Endometrial microvascular endothelial cells (primary cell): ENCODE measurements around the gene KAZN. TPM values are rescaled to one million over a fixed set of nuclear protein-coding genes. Genes with fewer than 3 reads are reported as not detected.
"Not testable (repeated sequence)": the region's sequence is repeated elsewhere in the genome, so short reads cannot be mapped to it uniquely, and the experiment has no call there.

ENCODE experiments used
- in situ Hi-C: cut with HindIII; loops from 2 replicates; pipeline ENCODE4 v1.10.0; 2017; ENCODE audit warnings: low sequenced_read_pairs, low pct_unique_long_range_greater_than_20kb; ENCODE audit errors: inconsistent ontology term
- total RNA-seq: library from RNA; depleted of rRNA; stranded (reverse); fragments of >200 nt; gene quantifications from one replicate; pipeline ENCODE4 v1.2.3, GENCODE V29; 2015; ENCODE audit errors: inconsistent ontology term

KAZN gene
- total RNA-seq, 1 donor from 2014 or later = 0.93 TPM

GRCh38 chr1:15026117-15026489 is 427.6 kb downstream of the KAZN start:
- in situ Hi-C loops = no loop called here

DNA sequence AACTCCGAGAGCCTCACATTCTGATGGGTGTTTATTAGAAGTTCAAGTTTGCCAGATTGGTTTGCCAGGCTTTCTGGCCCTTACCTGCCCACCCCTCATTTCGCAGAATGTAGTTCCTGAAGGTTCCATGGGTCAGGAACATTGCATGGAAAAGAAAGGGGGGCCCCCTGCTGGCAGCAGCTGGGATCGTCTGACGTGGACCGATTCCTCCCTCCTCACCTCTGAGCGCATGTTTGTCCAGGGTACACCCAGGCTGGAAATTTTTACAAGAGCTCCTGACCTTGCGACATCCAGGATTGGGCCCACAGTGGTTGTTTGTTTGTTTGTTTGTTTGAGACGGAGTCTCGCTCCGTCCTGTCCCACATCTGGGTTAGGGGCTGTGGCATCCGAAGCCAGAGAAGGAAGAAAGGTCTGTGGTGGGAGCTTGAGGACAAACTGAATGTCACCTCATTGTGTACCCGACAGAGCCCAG is 429.1 kb downstream of the KAZN start:
- in situ Hi-C loops = no loop called here

GRCh38 chr1:15028102-15028501 is 429.6 kb downstream of the KAZN start:
- in situ Hi-C loops = no loop called here

GRCh38 chr1:15028616-15029015 is 430.1 kb downstream of the KAZN start:
- in situ Hi-C loops = no loop called here

DNA sequence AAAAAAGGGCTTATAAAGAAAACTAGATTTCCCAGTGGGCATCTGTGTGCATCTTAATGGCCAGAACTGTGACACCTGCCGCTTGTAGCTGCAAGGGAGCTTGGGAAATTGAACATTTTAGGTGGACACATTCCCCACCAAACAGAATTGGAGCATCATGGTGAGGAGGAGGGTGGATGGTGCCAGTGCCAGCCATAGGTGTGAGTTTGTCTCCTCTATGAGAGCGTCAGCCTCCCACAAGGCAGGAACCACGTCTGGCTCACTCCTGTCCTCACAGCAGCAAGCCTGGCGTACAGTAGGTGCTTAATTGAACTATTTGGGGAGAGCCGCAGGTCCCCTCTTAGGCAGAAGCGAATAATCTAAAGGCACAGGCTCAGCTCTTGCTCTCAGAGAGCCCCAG is 430.6 kb downstream of the KAZN start:
- in situ Hi-C loops = no loop called here

GRCh38 chr1:15029786-15030185 is 431.3 kb downstream of the KAZN start:
- in situ Hi-C loops = no loop called here

DNA sequence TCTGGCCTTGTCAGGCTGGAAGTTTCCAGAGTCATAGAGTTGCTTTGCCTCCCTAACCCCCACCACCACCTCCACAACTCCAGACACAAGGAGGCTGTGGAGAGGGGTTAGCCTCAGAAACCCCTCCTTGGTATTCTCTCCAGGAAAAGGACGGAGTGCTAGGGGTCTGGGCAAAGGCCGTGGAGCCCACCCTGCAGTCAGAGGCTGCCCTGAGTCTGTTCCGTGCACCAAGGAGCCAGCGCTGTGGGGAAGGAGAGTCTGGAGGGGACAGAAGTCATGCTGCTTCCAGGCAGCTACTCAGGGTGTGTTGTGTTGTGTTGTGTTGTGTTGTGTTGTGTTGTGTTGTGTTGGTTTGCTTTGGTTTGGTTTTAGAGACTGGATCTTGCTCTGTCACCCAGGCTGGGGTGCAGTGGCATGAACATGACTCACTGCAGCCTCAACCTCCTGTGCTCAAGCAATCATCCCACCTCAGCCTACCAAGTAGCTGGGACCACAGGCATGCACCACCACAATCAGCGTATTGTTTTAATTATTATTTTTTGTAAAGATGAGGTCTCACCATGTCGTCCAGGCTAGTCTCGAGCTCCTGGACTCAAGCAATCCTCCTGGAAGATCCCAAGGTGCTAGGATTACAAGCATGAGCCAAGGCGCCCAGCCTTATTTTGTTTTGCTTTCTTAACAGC is 432.9 kb downstream of the KAZN start:
- in situ Hi-C loops = no loop called here

DNA sequence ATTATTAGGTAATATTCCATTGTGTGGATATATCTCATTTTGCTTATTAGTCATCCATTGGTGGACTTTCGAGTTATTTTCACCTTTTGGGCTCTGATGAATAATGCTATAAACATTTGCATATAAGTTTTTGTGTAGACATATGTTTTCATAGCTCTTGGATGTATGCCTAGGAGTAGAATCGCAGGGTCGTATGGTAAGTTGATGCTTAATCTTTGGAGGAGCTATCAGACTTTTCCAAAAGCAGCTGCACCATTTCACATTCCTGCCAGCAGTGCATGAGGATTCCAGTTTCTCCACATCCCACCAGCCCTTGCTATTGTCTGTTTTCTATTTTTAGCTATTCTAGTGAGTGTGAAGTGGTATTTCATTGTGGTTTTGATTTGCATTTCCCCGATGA is 434.8 kb downstream of the KAZN start:
- in situ Hi-C loops = no loop called here

GRCh38 chr1:15034656-15035055 is 436.2 kb downstream of the KAZN start:
- in situ Hi-C loops = no loop called here

GRCh38 chr1:15035236-15035635 is 436.8 kb downstream of the KAZN start:
- in situ Hi-C loops = no loop called here

DNA sequence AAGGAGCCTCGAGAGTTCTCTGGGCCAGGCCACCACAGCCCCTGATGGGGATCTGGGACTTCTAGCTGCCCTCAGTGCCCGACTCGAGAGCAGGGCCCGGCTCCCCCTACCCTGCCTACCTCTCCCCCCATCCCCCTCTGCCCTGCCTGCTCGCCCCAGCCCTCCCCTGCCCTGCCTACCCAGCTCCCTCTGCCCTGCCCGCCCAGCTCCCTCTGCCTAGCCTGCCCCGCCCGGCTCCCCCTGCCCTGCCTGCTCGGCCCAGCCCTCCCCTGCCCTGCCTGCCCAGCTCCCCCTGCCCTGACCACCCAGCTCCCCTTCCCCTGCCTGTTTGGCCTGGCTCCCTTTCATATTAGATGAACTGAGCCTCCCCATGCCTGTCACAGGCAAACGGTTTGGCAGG is 437.6 kb downstream of the KAZN start:
- in situ Hi-C loops = no loop called here

DNA sequence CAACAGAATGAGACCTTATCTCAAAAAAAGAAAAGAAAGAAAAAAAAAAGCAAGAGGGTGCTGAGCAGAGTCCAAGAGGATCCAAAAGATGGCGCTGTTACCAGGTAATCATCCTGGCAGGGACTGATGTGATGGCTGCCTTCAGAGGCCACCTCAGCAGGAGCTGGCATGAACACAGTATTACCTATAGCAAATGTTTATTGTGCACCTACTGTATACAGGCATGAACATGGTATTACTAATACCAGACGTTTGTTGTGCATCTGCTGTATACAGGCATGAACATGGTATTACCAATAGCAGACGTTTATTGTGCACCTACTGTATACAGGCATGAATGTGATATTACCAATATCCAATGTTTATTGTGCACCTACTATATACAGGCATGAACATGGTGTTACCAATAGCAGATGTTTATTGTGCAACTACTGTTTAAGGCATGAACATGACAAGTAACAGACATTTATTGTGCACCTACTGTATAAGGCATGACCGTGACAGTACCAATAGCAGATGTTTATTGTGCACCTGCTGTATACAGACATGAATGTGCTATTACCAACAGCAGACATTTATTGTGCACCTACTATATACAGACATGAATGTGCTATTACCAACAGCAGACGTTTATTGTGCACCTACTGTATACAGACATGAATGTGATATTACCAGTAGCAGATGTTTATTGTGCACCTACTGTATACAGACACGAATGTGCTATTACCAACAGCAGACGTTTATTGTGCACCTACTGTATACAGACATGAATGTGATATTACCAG is 439.9 kb downstream of the KAZN start:
- in situ Hi-C loops = no loop called here

DNA sequence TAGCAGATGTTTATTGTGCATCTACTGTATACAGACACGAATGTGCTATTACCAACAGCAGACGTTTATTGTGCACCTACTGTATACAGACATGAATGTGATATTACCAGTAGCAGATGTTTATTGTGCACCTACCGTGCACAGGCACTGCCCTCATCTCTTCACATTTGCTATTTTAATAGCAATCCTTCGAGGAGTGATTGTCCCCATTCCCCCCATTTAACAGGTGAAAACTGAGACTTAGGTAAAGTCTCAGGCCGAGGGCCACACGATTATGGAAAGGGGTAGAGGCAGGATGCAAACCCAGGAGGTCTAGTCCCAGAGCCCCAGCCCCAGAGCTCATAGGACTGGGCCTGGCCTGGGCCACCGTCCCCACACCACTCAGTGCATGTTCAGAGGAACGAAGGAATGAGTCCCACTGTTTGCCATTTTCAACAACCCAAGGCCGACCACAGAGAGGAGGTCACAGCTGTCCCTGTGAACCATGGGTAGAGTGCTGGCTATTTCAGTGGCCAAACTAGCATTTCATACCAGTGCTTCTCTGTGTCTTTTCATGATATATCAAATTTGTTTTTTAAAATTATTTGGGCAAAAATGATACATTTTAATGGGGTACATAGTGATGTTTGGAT is 440.6 kb downstream of the KAZN start:
- in situ Hi-C loops = no loop called here

GRCh38 chr1:15039901-15040300 is 441.4 kb downstream of the KAZN start:
- in situ Hi-C loops = no loop called here

GRCh38 chr1:15040685-15041084 is 442.2 kb downstream of the KAZN start:
- in situ Hi-C loops = not testable (repeated sequence)

DNA sequence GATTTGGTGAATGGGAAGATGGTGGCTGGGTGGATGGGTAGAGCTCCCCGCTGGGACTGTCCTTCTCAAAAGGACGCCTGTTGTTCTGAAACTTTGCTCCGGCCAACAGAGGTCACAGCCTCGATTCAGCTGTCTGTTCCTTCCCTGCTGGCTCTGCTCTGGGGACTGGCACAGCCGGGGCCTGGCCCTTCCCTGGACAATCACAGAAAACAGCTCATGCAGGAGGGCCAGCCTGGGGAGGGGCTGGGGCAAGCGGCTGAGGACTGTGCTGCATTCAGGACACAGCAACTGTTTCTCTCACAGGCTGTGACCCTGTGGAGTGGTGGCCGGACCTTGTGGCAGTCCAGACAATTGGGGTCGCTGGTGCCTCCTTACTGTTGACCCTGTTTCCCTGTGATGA is 444.4 kb downstream of the KAZN start:
- in situ Hi-C loops = no loop called here

GRCh38 chr1:15043934-15044333 is 445.4 kb downstream of the KAZN start:
- in situ Hi-C loops = no loop called here

DNA sequence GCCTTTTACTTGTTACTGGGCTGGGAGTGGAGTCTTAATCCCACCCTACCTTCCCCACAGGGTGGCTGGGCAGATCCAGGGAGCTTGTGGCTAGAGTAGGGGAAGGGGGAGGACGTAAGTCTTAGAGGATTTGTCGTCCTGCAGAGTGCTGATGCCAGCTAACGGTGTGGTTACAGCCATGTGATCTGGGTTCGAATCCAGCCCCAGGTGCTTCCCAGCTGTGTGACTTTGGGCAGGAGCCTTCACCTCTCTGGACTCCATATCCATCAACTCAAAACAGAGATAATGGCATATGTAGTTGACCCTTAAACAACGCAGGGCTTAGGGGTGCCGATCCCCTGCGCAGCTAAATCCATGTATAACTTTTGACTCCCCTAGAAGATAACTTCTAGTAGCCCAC is 446.6 kb downstream of the KAZN start:
- in situ Hi-C loops = no loop called here

- in situ Hi-C loops = no loop called here
Measured at GRCh38 chr1:15046487-15047165, 448.1 kb downstream of the KAZN start.
